D341Med (cell line): ENCODE data around the gene SBF2.
"Not testable (repeated sequence)": the region's sequence is repeated elsewhere in the genome, so short reads cannot be mapped to it uniquely, and the experiment has no call there.

Experiments
- DNase-seq: peaks from one replicate; pipeline ENCODE4 v3.0.0; 2012; ENCODE audit warnings: low spot score

SBF2 gene

DNA sequence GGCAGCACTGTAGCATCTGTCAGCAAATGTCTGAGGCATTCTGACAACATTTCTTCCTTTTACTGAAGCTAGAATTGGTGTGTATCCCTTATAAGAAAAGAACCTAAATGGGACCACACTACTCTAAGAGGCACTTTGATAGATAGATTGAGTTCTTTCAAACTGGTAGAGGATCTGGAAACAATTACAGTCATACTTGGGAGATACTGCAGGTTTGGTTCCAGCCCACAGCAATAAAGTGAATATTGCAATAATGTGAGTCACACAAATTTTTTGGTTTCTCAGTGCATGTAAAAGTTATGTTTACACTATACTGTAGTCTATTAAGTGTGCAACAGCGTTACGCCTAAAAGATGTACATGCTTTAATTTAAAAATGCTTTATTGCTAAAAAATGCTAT, 96.9 kb downstream of the SBF2 start:
- no peak for DNase-seq

DNA sequence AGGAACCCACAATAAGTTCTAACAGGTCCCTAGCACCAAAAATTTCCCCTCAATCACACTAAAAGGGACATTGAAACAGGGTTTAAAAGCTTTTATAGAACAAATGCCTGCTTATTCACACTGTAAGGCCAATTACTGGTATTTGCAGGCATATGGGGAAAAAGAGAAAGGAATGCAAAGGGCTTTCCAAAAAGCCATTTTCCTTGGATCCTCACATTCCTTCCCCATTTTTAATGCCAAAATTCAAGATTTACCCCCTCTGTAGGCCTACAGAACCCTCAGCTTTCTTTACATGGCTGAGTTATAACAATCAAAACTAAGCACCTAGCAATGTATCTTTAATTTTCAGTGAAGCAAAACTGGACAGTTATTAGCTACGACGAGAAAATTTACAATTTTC, 102.0 kb downstream of the SBF2 start:
- no peak for DNase-seq

DNA sequence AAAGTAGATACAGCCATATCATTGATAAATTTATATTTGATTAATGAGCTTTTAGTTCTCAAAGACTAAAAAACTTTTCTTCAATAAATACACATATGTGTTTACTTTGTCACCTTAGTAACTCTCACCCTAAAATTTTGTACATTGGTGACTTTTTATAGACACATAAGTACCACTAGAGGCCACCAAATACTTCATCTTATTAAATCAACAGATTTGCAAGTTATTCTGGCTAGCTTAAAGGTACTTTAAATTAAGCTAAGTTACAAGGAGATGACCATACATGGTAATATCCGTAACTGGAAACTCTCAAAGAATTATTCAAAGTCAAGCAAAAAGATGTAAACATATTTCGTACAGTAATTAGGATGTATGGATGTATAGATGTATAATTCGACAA, 112.2 kb downstream of the SBF2 start:
- no peak for DNase-seq

DNA sequence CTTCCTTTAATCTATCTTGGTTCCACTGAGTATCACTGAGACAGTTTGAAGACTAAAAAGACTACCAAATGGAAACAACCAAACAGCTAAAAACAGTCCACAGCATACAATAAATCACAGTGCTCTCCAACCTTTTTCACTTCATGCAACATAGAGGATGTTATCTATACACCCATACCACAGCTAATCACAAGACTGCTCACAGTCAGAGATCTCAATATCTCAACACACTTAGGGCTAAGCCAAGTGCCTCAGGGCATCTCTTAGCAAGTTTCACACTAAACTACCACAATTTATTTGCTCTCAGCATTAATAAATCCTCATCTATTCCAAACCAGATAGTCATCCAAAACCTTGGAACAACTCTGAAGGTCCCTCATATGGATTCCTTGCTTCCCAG, 129.4 kb downstream of the SBF2 start:
- DNase-seq = no peak

DNA sequence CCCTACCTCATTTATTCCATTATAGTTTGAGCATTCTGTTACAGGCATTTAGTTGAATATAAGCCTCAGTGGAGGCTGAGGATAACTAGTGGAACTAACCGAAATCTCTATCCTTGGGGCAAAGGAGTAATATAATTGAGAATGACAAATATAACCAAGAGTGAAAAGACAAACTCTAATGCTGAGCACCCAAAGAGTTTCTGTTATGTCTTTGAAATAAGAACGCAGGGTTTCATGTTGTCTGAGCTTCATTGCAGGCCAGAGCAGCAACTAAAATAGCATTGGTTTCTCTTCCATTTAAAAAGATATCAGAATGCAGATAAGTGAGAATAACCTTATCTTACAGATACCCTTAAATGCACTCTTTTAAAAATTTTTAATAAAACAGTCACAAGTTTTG, 131.8 kb downstream of the SBF2 start:
- DNase-seq = no peak

DNA sequence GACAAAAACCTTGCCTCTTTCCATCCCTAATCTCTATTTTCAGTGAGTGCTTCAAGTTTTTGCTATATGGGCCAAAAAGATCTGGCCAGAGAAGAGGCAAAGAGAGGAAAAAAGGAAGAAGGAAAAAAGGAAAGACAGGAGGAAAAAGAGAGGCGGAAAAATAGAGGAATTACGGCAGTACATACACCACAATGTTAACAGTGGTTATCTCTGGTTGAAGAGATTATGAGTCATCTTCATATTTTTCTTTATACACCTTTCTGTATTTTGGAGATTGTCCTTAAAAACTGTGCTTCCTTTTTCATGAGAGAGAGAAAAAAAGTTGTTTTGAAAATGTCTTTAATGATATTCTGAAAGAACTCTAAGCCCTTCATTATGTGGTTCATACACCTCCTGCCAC, 133.7 kb downstream of the SBF2 start:
- DNase-seq = no peak

DNA sequence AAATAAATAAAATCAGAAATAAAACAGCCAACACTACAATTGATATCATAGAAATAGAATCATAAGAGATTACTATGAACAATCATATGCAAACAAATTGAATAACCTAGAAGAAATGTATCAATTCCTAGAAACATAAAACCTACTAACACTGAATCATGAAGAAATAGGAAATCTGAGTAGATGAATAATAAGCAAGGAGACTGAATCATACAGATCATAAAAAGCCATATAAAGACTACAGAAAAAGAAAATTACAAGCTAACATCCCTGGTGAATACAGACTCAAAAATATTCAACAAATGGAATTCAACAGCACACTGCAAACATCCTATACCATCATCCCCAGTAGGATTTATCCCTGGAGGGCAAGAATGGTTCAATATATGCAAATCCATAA, 135.6 kb downstream of the SBF2 start:
- no peak for DNase-seq

DNA sequence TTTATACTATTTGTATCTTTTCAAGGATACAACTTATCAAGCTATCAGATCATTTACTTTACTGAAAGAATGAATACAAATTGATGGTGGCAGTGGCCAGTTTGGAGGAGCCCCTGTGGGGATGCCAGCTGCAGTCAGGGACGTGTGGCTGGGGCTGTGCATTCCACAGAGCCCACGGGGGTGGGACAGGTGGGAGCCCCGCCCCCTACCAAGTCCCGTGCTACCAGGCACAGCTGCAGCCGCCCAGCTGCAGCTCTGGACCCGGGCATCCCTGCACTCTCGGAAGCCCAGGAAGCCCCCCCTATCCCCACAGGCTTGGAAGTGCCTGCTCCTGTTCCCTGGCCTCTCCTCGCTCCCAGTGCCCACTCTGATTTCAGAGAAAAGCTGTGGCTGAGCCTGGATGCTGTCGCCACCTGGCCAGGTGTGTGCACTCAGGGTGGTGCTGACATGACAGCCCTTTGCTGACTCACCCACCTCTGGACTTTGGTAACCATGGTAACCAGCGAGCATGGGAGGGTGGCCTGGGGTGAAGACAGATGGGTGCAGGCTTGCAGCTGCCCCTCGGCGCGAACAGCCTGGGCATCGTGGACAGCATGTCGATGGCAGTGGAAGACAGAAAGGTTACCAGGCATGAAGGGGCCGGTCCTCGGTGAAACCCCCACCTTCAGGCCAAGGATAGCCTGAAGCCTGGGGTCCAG, 138.1 kb downstream of the SBF2 start:
- DNase-seq = peak; percentile 8

DNA sequence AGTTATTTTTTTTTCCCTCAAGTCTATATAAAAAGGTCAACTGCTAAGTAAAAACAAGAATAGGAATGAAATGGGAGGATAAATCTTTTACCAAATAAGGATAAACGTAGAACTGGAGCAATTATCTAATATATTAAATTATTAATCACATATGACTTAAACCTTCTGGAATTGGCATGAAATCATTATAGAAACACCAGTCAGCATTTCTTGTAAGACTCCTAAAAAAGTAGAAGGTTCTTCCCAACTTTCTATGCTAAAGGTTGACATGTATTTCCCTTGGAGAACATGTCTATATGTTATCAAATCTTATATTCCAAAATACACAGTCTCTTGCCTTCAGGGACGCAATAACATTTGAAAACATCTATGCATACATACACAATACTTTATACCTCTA, 143.2 kb downstream of the SBF2 start:
- no peak for DNase-seq

DNA sequence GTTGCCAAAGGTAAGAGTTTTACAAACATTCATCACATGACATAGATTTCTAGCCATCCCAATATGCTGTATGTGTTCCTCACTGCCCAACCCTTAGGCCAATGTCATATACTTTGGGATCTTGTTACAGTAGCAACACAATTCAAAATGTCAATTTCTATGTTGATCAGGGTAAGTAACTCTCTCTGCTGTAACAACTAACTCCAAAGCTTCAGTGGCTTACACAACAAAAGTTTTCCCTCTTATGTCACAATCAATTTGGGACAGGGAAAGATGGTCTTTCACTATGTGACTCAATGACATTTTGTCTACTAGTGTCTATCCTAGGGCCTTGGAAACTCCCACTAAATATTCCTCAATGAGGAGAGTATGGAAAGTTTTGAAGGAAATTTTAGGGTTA, 144.5 kb downstream of the SBF2 start:
- no peak for DNase-seq

- no peak for DNase-seq
Measured at GRCh38 chr11:10147195-10147594, 146.8 kb downstream of the SBF2 start.

DNA sequence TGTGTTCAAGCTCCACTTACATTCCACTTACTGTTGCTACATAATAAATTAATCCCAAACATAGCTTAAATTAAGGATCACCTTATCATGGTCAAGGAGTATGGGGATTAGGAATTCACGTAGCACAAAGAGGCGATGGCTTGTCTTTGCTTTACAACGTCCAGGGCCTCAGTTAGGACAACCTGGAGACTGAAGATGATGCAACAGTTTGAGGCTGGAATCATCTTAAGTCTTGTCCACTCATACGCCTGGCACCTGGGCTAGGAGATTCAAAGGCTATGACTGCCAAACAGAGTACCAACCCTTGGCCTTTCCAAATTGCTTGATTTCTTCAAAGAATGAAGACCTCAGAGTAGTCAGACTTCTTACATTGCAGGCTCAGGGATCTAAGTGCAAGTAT, 149.1 kb downstream of the SBF2 start:
- DNase-seq = no peak

- DNase-seq = no peak
Measured at GRCh38 chr11:10139656-10140055, 154.4 kb downstream of the SBF2 start.

DNA sequence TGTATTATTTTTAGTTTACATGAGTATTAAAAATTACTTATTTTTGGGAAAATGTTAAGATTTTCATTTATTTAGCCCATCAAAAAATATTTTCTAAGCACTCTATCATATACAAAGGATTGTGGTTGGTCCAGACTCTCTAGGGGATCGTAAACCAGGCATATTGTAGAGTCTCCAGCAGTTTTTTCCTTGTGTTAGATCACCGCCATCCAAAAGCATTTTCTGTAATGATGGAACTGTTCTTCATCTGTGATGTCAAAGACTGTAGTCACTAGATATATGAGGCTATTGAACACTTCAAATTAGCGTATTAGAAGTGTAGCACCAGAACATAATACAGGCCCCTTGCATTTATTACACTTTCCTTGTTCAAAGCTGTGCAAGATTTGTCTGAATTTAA, 154.9 kb downstream of the SBF2 start:
- DNase-seq = no peak

- DNase-seq = no peak
Measured at GRCh38 chr11:10134975-10135481, 159.0 kb downstream of the SBF2 start.

DNA sequence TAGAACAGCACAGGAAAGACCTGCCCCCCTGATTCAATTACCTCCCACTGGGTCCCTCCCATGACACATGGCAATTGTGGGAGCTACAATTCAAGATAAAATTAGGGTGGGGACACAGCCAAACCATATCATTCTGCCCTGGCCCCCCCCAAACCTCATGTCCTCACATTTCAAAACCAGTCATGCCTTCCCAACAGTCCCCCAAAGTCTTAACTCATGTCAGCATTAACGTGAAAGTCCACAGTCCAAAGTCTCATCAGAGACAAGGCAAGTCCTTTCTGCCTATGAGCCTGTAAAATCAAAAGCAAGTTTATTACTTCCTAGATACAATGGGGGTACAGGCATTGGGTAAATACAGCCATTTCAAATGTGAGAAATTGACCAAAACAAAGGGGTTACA, 159.8 kb downstream of the SBF2 start:
- DNase-seq = not testable (repeated sequence)

DNA sequence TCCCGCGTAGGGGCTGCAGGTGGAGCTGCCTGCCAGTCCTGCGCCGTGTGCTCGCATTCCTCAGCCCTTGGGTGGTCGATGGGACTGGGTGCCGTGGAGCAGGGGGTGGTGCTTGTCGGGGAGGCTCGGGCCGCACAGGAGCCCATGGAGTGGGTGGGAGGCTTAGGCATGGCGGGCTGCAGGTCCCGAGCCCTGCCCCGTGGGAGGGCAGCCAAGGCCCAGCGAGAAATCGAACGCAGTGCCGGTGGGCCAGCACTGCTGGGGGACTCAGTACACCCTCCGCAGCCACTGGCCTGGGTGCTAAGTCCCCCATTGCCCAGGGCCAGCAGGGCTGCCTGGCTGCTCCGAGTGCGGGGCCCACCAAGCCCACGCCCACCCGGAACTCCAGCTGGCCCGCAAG, 160.8 kb downstream of the SBF2 start:
- not testable (repeated sequence) for DNase-seq

GRCh38 chr11:10130875-10131274, 163.1 kb downstream of the SBF2 start:
- DNase-seq = no peak

DNA sequence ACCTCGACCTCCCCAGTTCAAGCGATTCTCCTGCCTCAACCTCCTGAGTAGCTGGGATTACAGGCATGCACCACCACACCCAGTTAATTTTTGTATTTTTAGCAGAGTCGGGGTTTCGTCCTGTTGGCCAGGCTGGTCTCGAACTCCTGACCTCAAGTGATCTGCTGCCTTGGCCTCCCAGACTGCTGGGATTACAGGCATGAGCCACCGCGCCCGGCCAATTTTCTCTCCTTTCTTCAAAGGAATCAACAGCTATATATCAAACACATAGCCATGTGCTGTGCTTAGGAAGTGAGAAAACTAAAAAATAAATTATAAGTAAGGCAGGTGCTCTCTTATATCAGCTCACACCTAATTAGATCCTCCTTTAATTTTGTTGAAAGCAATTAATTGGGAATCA, 164.8 kb downstream of the SBF2 start:
- not testable (repeated sequence) for DNase-seq

DNA sequence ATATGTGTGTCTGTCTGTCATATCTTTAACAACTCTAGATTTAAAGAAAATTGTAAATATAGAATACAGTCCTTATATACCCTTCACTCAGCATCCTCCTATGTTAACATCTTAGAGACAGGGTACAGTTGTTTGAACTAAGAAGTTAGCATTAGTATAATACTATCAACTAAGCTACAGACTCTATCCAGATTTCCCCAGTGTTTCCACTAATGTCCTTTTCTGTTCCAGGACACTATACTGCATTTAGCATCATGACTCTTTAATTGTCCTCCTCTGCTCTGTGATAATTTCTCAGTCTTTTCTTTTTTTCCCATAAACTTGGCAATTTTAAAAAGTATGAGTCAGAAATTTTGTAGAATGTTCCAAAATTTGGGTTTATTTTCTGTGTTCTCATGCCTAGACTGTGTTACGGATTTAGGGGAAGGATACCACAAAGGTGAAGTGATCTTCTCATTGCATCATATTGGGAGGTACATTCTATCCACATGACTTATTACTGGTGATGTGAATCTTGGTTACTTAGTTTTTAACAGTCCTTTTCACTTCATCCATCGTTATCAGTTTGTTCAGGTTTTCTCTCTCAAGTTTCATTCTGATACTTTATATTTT, 168.4 kb downstream of the SBF2 start:
- no peak for DNase-seq

DNA sequence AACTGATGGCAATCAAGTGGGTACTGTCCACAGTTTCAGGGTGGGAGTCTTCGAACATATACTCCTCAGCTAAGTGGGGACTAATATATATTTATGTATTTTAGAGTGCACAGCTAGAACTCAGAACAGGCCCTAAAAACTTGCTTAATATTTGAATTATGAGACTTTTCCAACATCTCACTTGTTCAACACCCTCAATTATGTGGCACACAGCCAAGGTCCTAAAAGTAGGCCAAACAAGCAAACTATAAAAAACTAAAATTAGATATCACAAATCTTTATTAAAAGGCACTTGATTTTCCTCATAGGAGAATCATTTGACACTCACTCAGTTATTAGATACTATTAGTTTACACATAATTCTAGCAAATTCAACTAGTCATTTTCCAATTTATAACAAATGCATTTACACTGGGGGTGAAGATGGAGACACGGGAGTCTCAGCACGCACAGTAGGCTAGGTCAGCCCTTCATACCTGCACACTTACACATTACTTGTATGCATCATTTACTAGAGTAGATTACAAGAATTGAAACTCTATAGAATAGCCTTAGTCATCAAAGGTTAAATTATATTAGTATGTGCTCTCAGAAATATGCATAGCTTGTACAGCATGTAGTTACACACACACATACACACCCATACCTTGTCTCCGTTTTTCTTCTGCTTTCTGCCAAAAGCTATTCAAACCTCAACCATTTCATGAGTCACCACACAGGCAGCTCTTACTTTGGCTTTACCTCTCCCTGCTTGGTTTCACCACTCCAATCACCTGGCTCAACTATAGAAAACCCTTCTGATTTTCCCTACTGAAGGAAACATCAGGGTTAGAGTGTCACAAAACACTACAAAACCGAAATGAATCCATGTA, 171.5 kb downstream of the SBF2 start:
- DNase-seq = no peak

DNA sequence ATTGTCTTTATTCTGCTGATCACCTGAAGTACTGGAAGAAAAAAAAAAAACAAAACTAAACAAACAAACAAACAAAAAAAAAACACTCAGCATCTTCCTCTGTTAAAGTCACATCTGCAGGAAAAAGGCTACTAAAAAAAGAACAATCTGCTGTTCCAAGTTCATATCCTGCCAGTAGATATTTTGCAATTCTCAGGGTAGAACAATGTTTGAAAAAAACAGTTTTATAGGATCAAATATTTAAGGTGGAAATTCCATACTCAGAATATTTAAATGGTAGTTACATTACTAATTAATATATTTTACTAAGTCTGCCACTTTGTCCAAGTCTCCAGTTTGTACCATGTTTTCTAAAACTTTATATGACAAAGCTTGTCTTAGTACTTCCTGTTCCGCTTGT, 175.2 kb downstream of the SBF2 start:
- no peak for DNase-seq
